ENCODE results near the gene PLOD2. TPM values are rescaled to one million over a fixed set of nuclear protein-coding genes. Genes with fewer than 3 reads are reported as not detected.

Gene PLOD2
- total RNA-seq, 1 donor from 2014 or later, result 28.0 TPM

DNA sequence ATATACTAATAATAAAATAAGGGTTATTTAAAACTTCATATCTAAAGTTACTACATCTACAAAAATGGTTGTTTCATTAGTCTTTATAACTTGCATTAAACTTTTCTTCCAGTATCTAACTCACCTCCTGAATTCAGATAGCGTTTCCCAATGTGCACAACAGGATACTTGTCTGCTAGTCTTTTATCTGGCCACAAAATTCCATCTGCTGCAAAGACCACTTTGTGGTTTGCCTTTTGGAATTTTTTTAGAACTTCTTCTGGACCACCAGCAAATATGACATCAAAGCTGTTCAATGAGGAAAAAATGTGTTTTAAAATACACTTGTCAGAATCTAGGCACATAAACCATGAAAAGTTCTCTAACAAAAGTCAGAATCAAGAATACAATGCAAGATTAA lies 50.8 kb downstream of the PLOD2 start:
- Mint-ChIP-seq H3K4me1 (ENCODE audit: unreplicated experiment) (no peaks in the 10 kb centered on the region), H3K27me3 (ENCODE audit: unreplicated experiment) (peaks cover 3% of the 10 kb centered on the region), H3K27ac (ENCODE audit: unreplicated experiment) (no peak overlapping the region), H3K4me3 (ENCODE audit: unreplicated experiment) (no peak overlapping the region), H3K36me3 (ENCODE audit: low read depth, unreplicated experiment) (peaks cover 22% of the 10 kb centered on the region), H3K9me3 (ENCODE audit: unreplicated experiment) (no peaks in the 10 kb centered on the region)
- DNase-seq (ENCODE audit: low spot score), result no peak
- TF ChIP-seq, protein P1, sequence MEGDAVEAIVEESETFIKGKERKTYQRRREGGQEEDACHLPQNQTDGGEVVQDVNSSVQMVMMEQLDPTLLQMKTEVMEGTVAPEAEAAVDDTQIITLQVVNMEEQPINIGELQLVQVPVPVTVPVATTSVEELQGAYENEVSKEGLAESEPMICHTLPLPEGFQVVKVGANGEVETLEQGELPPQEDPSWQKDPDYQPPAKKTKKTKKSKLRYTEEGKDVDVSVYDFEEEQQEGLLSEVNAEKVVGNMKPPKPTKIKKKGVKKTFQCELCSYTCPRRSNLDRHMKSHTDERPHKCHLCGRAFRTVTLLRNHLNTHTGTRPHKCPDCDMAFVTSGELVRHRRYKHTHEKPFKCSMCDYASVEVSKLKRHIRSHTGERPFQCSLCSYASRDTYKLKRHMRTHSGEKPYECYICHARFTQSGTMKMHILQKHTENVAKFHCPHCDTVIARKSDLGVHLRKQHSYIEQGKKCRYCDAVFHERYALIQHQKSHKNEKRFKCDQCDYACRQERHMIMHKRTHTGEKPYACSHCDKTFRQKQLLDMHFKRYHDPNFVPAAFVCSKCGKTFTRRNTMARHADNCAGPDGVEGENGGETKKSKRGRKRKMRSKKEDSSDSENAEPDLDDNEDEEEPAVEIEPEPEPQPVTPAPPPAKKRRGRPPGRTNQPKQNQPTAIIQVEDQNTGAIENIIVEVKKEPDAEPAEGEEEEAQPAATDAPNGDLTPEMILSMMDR (IDR thresholded peaks at IDR 0.05; ENCODE audit: unreplicated experiment), result no peak

DNA sequence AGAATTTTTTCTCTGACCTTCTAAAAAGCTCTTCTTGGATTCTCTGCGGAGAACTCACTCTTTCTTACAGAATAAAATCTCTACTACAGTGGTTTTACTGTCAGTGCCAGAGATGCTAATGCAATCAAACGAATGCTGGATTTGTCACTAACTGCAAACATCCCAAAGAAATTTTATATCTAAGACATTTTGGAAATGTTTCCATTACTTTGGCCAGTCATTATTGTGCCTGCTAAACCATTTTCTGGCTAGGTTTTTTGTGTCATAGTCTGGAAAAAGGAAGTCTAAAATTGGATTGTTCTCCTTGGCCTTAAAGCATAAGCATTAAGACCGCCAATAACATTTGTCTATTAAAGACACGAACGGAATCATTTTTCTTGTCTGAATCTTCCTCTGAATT lies 54.0 kb downstream of the PLOD2 start:
- Mint-ChIP-seq H3K36me3 (ENCODE audit: low read depth, unreplicated experiment) (no peaks in the 10 kb centered on the region), H3K27me3 (ENCODE audit: unreplicated experiment) (peaks cover under 1% of the 10 kb centered on the region), H3K9me3 (ENCODE audit: unreplicated experiment) (no peaks in the 10 kb centered on the region), H3K4me3 (ENCODE audit: unreplicated experiment) (no peak overlapping the region), H3K4me1 (ENCODE audit: unreplicated experiment) (peaks cover 3% of the 10 kb centered on the region), H3K27ac (ENCODE audit: unreplicated experiment) (no peak overlapping the region)
- TF ChIP-seq, protein P1 (IDR thresholded peaks at IDR 0.05; ENCODE audit: unreplicated experiment), result no peak
- DNase-seq (ENCODE audit: low spot score), result no peak

DNA sequence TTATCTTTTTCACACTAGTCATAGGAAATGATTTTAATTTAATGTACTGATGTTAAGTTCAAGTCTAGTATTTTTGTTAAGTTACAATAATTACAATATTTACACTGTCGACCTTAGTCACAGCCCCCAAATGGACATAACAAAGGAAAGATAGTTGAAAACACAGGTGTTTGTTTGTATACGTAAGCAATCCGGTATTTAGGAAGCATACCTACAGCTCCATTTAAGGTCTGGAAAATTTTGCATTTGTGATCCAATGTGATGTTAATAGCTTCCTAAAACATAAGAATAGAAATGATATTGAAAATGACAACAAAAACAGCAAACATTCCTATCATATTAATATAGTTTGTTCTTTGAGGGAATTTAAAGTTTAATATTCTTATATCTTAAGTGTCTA lies 56.9 kb downstream of the PLOD2 start:
- Mint-ChIP-seq H3K27ac (ENCODE audit: unreplicated experiment) (no peak overlapping the region), H3K27me3 (ENCODE audit: unreplicated experiment) (no peaks in the 10 kb centered on the region), H3K4me1 (ENCODE audit: unreplicated experiment) (peaks cover 23% of the 10 kb centered on the region), H3K4me3 (ENCODE audit: unreplicated experiment) (no peak overlapping the region), H3K9me3 (ENCODE audit: unreplicated experiment) (no peaks in the 10 kb centered on the region), H3K36me3 (ENCODE audit: low read depth, unreplicated experiment) (no peaks in the 10 kb centered on the region)
- no peak for DNase-seq (ENCODE audit: low spot score)
- TF ChIP-seq, protein P1 (IDR thresholded peaks at IDR 0.05; ENCODE audit: unreplicated experiment), result no peak

DNA sequence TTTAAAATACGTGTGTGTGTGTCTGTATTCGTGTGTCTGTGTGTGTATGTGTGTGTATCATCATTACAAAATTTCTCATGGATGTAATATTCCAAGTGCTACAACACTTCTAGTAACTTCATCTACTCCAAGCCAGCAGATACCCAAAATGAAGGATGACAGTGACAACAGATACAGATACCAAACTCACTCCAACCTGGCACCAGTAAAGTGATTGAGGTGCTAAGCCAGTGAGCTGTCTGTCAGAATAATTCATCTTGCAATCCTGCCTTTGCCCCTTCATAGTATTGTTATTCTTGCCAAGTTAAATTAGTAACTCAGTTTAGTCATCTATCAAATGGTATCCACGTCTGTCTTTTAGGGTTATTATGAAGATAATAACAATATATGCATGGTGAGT lies 58.1 kb downstream of the PLOD2 start:
- Mint-ChIP-seq H3K9me3 (ENCODE audit: unreplicated experiment) (no peaks in the 10 kb centered on the region), H3K4me3 (ENCODE audit: unreplicated experiment) (no peak overlapping the region), H3K27ac (ENCODE audit: unreplicated experiment) (no peak overlapping the region), H3K4me1 (ENCODE audit: unreplicated experiment) (peaks cover 23% of the 10 kb centered on the region), H3K36me3 (ENCODE audit: low read depth, unreplicated experiment) (peaks cover under 1% of the 10 kb centered on the region), H3K27me3 (ENCODE audit: unreplicated experiment) (no peaks in the 10 kb centered on the region)
- DNase-seq (ENCODE audit: low spot score), result no peak
- TF ChIP-seq, protein P1 (IDR thresholded peaks at IDR 0.05; ENCODE audit: unreplicated experiment), result no peak

DNA sequence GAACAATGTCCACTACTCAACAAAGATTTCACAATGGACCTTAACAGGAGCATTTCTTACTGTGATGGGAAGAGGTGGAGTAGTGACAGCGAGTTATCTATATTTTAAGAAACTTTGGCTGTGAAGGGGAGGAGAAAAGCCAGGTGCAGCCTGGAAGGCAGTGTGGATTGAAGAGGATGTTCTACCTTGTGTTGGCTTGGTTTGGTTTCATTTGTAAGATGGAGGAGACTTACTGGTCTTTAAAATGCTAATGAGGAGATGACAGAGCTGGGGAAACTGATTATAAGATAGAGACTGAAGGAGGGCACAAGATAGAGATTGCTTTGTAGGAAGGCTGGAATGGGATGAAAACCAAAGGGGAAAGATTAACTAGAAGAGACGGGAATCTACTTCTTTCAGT lies 59.4 kb downstream of the PLOD2 start:
- no peak for DNase-seq (ENCODE audit: low spot score)
- TF ChIP-seq, protein P1 (IDR thresholded peaks at IDR 0.05; ENCODE audit: unreplicated experiment), result no peak
- peaks cover 3% of the 10 kb centered on the region for H3K36me3 Mint-ChIP-seq (ENCODE audit: low read depth, unreplicated experiment)
- peaks cover 23% of the 10 kb centered on the region for H3K4me1 Mint-ChIP-seq (ENCODE audit: unreplicated experiment)
- no peaks in the 10 kb centered on the region for H3K27me3 Mint-ChIP-seq (ENCODE audit: unreplicated experiment)
- no peaks in the 10 kb centered on the region for H3K9me3 Mint-ChIP-seq (ENCODE audit: unreplicated experiment)
- H3K4me3 Mint-ChIP-seq (ENCODE audit: unreplicated experiment), result no peak overlapping the region
- H3K27ac Mint-ChIP-seq (ENCODE audit: unreplicated experiment), result peak overlapping the region; percentile 33
